MCF 10A (cell line): ENCODE results near the gene ZNF710. TPM values are rescaled to one million over a fixed set of nuclear protein-coding genes. Genes with fewer than 3 reads are reported as not detected.

Experiments used
- BruUV-seq: library from RNA; stranded (reverse); fragments of 400-500 nt; replicated peaks from 2 replicates; lab custom pipeline; 2021; lab: Mats Ljungman, UMichigan
- CTCF ChIA-PET: fragments of 300-600 bp; sonication (Branson Sonifier 250); formaldehyde crosslinking; extraction: SDS; loops from one replicate; lab custom pipeline; 2021; ENCODE audit warnings: antibody characterized with exemption, inconsistent platforms; lab: Yijun Ruan, JAX
- POLR2A ChIA-PET: fragments of 300-600, 350-650 bp; sonication (Branson Sonifier 250); formaldehyde crosslinking; extraction: SDS; loops from one replicate; lab custom pipeline; 2020; ENCODE audit warnings: antibody characterized with exemption, inconsistent platforms; lab: Yijun Ruan, JAX
- DNase-seq: peaks from one replicate; pipeline ENCODE4 v3.0.0-alpha.2; 2018; ENCODE audit not compliant: unreplicated experiment
- H3K27ac Mint-ChIP-seq: one replicate; pipeline ENCODE4 v1.8.0; 2022; ENCODE audit warnings: mild to moderate bottlenecking, low read depth, mixed read lengths; ENCODE audit not compliant: unreplicated experiment
- H3K27me3 Mint-ChIP-seq: one replicate; pipeline ENCODE4 v1.8.0; 2022; ENCODE audit warnings: mixed read lengths; ENCODE audit not compliant: insufficient read depth, unreplicated experiment
- H3K36me3 Mint-ChIP-seq: one replicate; pipeline ENCODE4 v1.8.0; 2022; ENCODE audit warnings: mild to moderate bottlenecking, moderate library complexity, mixed read lengths; ENCODE audit not compliant: insufficient read depth, unreplicated experiment
- H3K4me1 Mint-ChIP-seq: one replicate; pipeline ENCODE4 v1.8.0; 2022; ENCODE audit warnings: mixed read lengths; ENCODE audit not compliant: insufficient read depth, unreplicated experiment
- H3K4me3 Mint-ChIP-seq: one replicate; pipeline ENCODE4 v1.8.0; 2022; ENCODE audit warnings: mild to moderate bottlenecking, moderate library complexity, mixed read lengths; ENCODE audit not compliant: unreplicated experiment
- H3K9me3 Mint-ChIP-seq: one replicate; pipeline ENCODE4 v1.8.0; 2022; ENCODE audit warnings: mixed read lengths; ENCODE audit not compliant: unreplicated experiment
- CTCF ChIP-seq: fragments of 200-600 bp; IDR thresholded peaks from one replicate; pipeline ENCODE4 v1.8.0; 2022; ENCODE audit warnings: antibody characterized with exemption, mild to moderate bottlenecking; ENCODE audit not compliant: unreplicated experiment
- intact Hi-C: fragments of 100-400 bp; cut with micrococcal nuclease; formaldehyde crosslinking; loops from 2 replicates; pipeline ENCODE4 v1.14.1; 2022
- total RNA-seq: library from RNA; stranded (reverse); gene quantifications from 2 replicates; pipeline ENCODE4 v1.2.3, GENCODE V29; 2022

The ZNF710 gene
- total RNA-seq, 1 experiment from 2014 or later = 27.3 TPM

- POLR2A ChIA-PET = no interaction called here
- CTCF ChIA-PET = no interaction called here
These were observed 22.2 kb upstream of the ZNF710 start for GRCh38 chr15:89978914-89979313.

GRCh38 chr15:89980896-89981295, 20.2 kb upstream of the ZNF710 start:
- no peak for DNase-seq
- H3K4me3 Mint-ChIP-seq = no peak overlapping the region
- H3K27me3 Mint-ChIP-seq = peaks cover 19% of the 10 kb centered on the region
- CTCF ChIA-PET = no interaction called here
- intact Hi-C loops = no loop called here
- H3K36me3 Mint-ChIP-seq = no peaks in the 10 kb centered on the region
- peaks cover 9% of the 10 kb centered on the region for H3K9me3 Mint-ChIP-seq
- no peak overlapping the region for H3K27ac Mint-ChIP-seq
- POLR2A ChIA-PET = no interaction called here
- H3K4me1 Mint-ChIP-seq = no peaks in the 10 kb centered on the region
- TF ChIP-seq CTCF = no peak
- BruUV-seq = no TSS peak

More at GRCh38 chr15:89978914-89979313, 22.2 kb upstream of the ZNF710 start:
- peak; percentile 37 for DNase-seq
- intact Hi-C loops = no loop called here
- Mint-ChIP-seq H3K4me3 (no peak overlapping the region), H3K9me3 (peaks cover 3% of the 10 kb centered on the region), H3K27me3 (peaks cover 12% of the 10 kb centered on the region), H3K4me1 (no peaks in the 10 kb centered on the region), H3K27ac (no peak overlapping the region), H3K36me3 (no peaks in the 10 kb centered on the region)
- TF ChIP-seq CTCF = no peak
- BruUV-seq = no TSS peak

GRCh38 chr15:89982315-89983055, 18.6 kb upstream of the ZNF710 start:
- ChIA-PET POLR2A (no interaction called here), CTCF (interaction anchor here (0.5 kb wide), 1 partner anchor 34 kb away, joined by 4 read pairs; no protein-coding TSS in a partner anchor)
- H3K9me3 Mint-ChIP-seq = peaks cover 9% of the 10 kb centered on the region
- no peak overlapping the region for H3K27ac Mint-ChIP-seq
- no peak overlapping the region for H3K4me3 Mint-ChIP-seq
- intact Hi-C loops = no loop called here
- no TSS peak for BruUV-seq
- no peaks in the 10 kb centered on the region for H3K36me3 Mint-ChIP-seq
- peaks cover 19% of the 10 kb centered on the region for H3K27me3 Mint-ChIP-seq
- no peaks in the 10 kb centered on the region for H3K4me1 Mint-ChIP-seq
- TF ChIP-seq CTCF = no peak
- no peak for DNase-seq

GRCh38 chr15:89984001-89984400, 17.1 kb upstream of the ZNF710 start:
- Mint-ChIP-seq H3K36me3 (no peaks in the 10 kb centered on the region), H3K4me3 (no peak overlapping the region), H3K27me3 (peaks cover 19% of the 10 kb centered on the region), H3K27ac (no peak overlapping the region), H3K9me3 (peaks cover 9% of the 10 kb centered on the region), H3K4me1 (no peaks in the 10 kb centered on the region)
- POLR2A ChIA-PET = interaction anchor here (1.3 to 1.7 kb wide), 3 partner anchors 11 to 17 kb away, joined by 3 to 4 read pairs (median 3); partner anchors contain the start of gene ZNF710
- CTCF ChIA-PET = interaction anchor here (1.4 to 1.5 kb wide), 2 partner anchors 8 to 13 kb away, joined by 3 to 7 read pairs; no protein-coding TSS in a partner anchor
- no TSS peak for BruUV-seq
- intact Hi-C loops = no loop called here
- no peak for TF ChIP-seq CTCF
- DNase-seq = no peak
